Measurements from ENCODE around the gene VDAC2.

The VDAC2 gene

DNA sequence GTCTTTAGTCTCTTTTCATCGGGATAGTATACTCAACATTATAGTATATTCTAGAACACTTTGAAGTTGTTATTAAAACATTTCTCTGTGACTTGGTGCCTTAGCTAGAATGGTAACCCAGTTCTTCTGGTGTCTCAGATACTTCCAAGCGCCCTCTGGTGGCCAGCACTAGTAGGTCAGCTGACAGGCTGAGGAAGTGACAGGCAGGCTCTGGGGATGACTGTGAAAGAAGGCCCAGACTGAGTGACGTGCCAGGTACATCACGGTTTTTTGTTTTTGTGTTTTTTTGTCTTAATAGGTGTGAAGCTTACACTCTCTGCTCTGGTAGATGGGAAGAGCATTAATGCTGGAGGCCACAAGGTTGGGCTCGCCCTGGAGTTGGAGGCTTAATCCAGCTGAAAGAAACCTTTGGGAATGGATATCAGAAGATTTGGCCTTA, 20.0 kb downstream of the VDAC2 start:
- DNase-seq (ENCODE audit: low spot score) = peak; percentile 81

- DNase-seq (ENCODE audit: low spot score) = no peak
Observed at GRCh38 chr10:75231672-75232581, 21.3 kb downstream of the VDAC2 start.

DNA sequence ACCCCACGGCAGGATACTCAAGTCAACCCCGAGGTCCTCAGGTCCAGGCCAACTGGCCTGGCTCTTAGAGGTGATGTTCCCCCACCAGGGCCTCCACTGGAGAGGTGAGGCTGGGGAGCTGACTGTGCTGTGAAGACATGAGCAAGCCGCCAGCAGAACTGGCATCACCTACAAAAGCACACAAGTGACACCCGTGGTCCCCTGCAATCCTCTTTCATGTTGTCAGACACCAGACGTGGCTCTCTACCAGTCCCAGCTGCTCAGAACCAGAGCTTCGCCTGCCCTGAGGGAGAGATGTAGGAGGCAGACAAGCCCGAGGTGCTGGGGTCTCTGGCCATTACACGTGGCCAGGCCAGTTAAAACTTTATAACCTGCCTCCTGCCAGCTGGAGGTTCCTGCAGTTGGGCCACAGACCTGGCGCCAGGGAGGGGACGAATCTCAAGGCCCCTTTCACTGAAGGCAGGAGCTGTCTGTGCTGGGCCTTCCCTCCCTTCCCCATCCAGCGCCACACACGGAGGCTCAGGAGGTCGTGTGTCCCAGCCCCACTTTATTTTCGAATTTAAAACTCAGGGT, 22.9 kb downstream of the VDAC2 start:
- no peak for DNase-seq (ENCODE audit: low spot score)

DNA sequence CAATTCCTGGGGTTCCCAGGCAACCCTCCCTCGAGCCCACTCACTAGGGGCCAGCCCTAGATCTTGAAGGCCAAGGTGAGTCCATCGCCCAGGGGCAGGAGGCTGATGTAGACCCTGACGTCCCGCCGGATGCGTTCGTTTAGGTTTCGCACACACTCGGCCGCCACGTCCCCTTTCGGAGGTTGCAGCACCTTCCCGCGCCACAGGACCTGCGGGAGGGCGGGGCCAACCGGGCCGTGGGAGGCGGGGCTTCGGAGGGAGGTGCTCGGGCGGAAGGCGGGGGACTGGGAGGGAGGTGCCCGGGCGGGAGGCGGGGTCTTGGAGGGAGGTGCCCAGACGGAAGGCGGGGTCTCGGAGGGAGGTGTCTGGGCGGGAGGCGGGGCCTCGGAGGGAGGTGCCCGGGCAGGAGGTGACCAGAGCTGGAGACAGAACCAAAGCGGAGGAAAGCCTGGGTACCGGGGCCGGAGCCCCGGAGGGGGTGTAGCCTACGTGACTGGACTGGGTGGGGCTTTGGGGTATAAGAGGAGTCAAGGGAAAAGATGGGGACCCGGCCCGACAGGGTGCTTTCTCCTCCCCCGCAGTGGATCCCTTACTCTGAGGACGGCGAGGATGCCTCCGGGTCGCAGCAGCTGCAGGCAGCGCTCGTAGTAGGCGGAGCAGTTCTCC, 23.6 kb downstream of the VDAC2 start:
- peak; percentile 91 for DNase-seq (ENCODE audit: low spot score)

- DNase-seq (ENCODE audit: low spot score) = no peak
Observed at GRCh38 chr10:75234683-75235374, 24.2 kb downstream of the VDAC2 start.

DNA sequence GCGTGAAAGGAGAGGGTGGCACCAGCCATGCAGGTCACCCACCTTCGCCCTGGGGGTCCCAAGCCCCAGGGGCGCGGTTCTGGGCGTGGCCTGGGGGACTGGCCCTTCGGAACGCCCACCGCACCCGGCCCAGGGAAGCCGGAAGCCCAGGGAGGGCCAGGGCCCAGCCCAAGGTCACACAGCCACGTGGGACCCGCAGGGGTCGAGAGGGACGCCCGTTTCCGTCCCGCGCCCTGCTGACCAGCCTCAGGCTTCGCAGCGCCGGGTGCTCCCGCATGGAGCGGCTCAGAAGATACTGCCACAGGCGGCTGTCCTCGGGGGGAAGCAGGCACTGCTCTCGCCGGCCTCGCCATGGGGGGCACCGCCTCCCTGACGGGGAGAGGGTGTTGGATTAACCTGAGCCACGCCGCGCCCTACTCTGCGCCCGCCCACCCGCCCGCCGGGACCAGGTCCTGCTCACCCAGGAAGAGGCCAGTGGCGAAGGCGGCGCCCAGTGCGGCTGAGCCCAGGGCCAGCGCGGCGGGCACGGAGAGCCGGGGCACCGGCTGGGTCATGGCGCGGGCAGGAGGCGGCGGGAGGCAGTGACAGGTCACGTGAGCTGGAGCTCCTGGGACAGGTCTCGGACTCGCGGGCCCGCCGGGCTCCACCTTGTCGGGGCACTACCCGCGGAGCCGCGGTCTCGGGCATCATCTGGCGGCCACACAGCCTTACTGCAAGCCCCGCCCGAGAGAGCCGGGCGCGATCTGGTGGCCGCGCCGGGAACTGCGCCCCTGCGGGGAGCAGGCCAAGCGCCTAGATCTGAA, 25.0 kb downstream of the VDAC2 start, which contains the start of gene COMTD1:
TSS of gene COMTD1 (minus strand) at position 583 of the 803 bp plus-strand sequence. CDS start at position 554, 29 bp downstream.
- DNase-seq (ENCODE audit: low spot score) = peak; percentile 91

GRCh38 chr10:75236178-75236825, 25.7 kb downstream of the VDAC2 start:
- no peak for DNase-seq (ENCODE audit: low spot score)

GRCh38 chr10:75238182-75239095, 27.8 kb downstream of the VDAC2 start:
- no peak for DNase-seq (ENCODE audit: low spot score)

GRCh38 chr10:75239096-75239790, 28.6 kb downstream of the VDAC2 start:
- DNase-seq (ENCODE audit: low spot score) = no peak

DNA sequence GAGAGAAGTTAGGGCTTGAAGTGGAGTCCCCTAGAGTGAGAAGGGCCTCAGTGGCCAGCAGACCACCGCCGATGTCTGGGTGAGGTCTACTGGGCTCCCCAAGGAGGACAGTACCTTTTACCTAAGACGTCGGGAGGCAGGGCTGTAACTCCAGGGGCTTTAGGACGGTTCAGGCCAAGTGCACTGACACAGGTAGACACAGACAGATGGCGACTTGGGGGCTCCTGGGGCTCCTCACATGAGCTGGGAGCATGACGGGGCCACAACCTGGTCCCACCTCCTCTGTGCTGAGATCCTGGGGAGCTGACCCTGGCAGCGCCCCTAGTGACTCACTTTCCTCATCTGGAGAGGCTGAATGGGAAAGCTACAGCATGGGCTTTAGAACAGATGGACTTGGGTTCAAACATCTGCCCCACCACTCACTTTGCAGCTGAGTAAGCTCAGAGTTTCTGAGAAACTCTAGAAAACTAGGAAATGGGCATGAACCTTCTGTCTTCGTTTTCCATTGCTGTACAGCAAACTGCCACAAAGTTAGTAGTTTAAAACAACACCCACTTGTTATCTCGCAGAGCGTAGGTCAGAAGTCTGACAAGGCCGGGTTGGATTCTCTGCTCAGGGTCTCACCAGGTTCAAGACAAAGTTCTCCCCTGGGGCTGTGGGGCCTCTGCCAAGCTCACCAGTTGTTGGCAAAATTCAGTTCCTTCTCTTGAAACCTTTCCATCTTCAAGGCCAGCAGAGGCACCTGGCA, 29.9 kb downstream of the VDAC2 start:
- no peak for DNase-seq (ENCODE audit: low spot score)

GRCh38 chr10:75243426-75243825, 32.8 kb downstream of the VDAC2 start:
- DNase-seq (ENCODE audit: low spot score) = no peak

GRCh38 chr10:75244487-75245353, 34.1 kb downstream of the VDAC2 start:
- DNase-seq (ENCODE audit: low spot score) = no peak

GRCh38 chr10:75245354-75246250, 35.0 kb downstream of the VDAC2 start:
- no peak for DNase-seq (ENCODE audit: low spot score)

DNA sequence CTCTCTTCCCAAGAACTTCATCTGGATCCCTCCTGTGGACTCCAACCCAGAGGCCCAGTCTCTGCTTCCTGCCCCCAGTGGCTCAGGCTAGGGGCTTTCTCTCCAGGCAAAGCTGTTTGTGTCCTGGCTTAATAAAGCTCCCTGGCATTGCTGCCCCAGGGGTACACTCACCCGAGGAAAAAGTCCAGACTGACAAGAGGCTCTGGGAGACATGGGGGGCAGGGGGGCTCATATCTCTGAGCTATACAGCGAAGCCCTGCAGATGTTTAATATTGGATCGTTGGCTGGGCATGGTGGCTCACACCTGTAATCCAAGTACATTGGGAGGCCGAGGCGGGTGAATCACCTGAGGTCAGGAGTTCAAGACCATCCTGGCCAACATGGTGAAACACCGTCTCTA, 35.9 kb downstream of the VDAC2 start:
- DNase-seq (ENCODE audit: low spot score) = no peak

- DNase-seq (ENCODE audit: low spot score) = no peak
Observed at GRCh38 chr10:75247797-75248196, 37.2 kb downstream of the VDAC2 start.

DNA sequence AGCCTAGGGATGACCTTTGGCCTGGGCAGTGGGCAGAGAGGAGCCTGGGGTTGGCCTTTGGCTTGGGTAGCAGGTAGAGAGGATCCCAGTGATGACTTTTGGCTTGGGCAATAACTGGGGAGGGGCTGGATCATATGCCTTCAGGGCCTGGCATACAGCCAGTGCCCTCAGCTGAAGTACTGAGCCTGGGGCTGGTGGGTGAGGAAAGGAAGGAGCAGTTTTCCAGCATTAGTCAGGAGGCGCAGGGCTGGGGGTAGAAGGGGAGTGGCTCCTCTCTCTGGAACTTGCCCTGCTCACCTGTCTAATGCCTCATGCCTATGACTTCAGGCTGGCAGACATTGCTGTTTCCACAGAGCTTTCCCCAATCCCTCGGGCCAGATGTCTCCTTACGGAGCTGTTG, 40.3 kb downstream of the VDAC2 start:
- DNase-seq (ENCODE audit: low spot score) = no peak
